NCI-H748 (cell line): ENCODE measurements around the gene CIAO2B.
"Not testable (repeated sequence)": the region's sequence is repeated elsewhere in the genome, so short reads cannot be mapped to it uniquely, and the experiment has no call there.

Source experiments
- DNase-seq: peaks from one replicate; lab custom pipeline; 2025; ENCODE audit not compliant: unreplicated experiment; lab: John Stamatoyannopoulos, UW

The CIAO2B gene

GRCh38 chr16:66934138-66934838 is at the start of gene CIAO2B:
TSS of gene CIAO2B (minus strand) at chr16:66934402. CDS start at chr16:66934364, 38 bp downstream.
- peak; percentile 82 for DNase-seq

- DNase-seq = no peak
Observed at GRCh38 chr16:66983033-66983432, 48.8 kb upstream of the CIAO2B start.

GRCh38 chr16:66979011-66979717 is 45.0 kb upstream of the CIAO2B start:
- no peak for DNase-seq

GRCh38 chr16:66977341-66978113 is 43.3 kb upstream of the CIAO2B start:
- peak; percentile 69 for DNase-seq

- no peak for DNase-seq
Observed at GRCh38 chr16:66976746-66977145, 42.5 kb upstream of the CIAO2B start.

- DNase-seq = no peak
Observed at GRCh38 chr16:66975302-66975893, 41.2 kb upstream of the CIAO2B start.

GRCh38 chr16:66974932-66975246 is 40.7 kb upstream of the CIAO2B start:
- DNase-seq = peak; percentile 40

- DNase-seq = not testable (repeated sequence)
Observed at GRCh38 chr16:66974156-66974931, 40.1 kb upstream of the CIAO2B start.

- no peak for DNase-seq
Observed at GRCh38 chr16:66973716-66974115, 39.5 kb upstream of the CIAO2B start.

GRCh38 chr16:66972983-66973382 is 38.8 kb upstream of the CIAO2B start:
- DNase-seq = no peak

- DNase-seq = no peak
Observed at GRCh38 chr16:66970775-66971720, 36.8 kb upstream of the CIAO2B start.

- no peak for DNase-seq
Observed at GRCh38 chr16:66968847-66969246, 34.6 kb upstream of the CIAO2B start.

GRCh38 chr16:66964049-66964448 is 29.8 kb upstream of the CIAO2B start:
- DNase-seq = peak; percentile 2

GRCh38 chr16:66961914-66962313 is 27.7 kb upstream of the CIAO2B start:
- no peak for DNase-seq

GRCh38 chr16:66961065-66961744 is 27.0 kb upstream of the CIAO2B start, which contains the start of gene CES3:
TSS of gene CES3 (plus strand) at chr16:66961266. CDS start at chr16:66961308, 42 bp downstream.
- DNase-seq = peak; percentile 65

- no peak for DNase-seq
Observed at GRCh38 chr16:66960270-66960669, 26.1 kb upstream of the CIAO2B start.

GRCh38 chr16:66959704-66960161 is 25.5 kb upstream of the CIAO2B start:
- no peak for DNase-seq

- DNase-seq = no peak
Observed at GRCh38 chr16:66958857-66959703, 24.9 kb upstream of the CIAO2B start.
